K562 (cell line): ENCODE results near the gene CPLX3. TPM values are rescaled to one million over a fixed set of nuclear protein-coding genes. Genes with fewer than 3 reads are reported as not detected.

Source experiments
- BACH1 ChIP-seq: fragments of 200-800 bp; sonication (Bioruptor generic); IDR thresholded peaks from 2 replicates; pipeline ENCODE4 v1.6.1; 2016; ENCODE audit warnings: missing genetic modification characterization, missing compliant biosample characterization
- CXXC5 ChIP-seq: fragments of 250-450 bp; sonication (Bioruptor Pico); IDR thresholded peaks from 2 replicates; pipeline ENCODE4 v1.8.0; 2022; ENCODE audit warnings: inconsistent platforms, mild to moderate bottlenecking, moderate library complexity
- FOSL1 ChIP-seq: fragments of 200-800 bp; sonication (Bioruptor generic); conservative IDR thresholded peaks from 2 replicates; pipeline ENCODE4 v1.6.1; 2016; ENCODE audit warnings: missing genetic modification characterization, missing compliant biosample characterization
- HIVEP1 ChIP-seq: fragments of 250-450 bp; sonication (Bioruptor Pico); IDR thresholded peaks from 2 replicates; pipeline ENCODE4 v1.4.0; 2020; ENCODE audit warnings: mild to moderate bottlenecking
- HNRNPH1 ChIP-seq: fragments of 200-400 bp; formaldehyde crosslinking; optimal IDR thresholded peaks from 2 replicates; pipeline ENCODE3; 2017; ENCODE audit warnings: low read depth, mild to moderate bottlenecking, low read length, moderate library complexity
- IRF2 ChIP-seq: sonication (generic); formaldehyde crosslinking; IDR thresholded peaks from 2 replicates; pipeline ENCODE4 v1.8.1; 2022; ENCODE audit warnings: mild to moderate bottlenecking, missing genetic modification reagents
- KAT2B ChIP-seq: IDR thresholded peaks from one replicate; pipeline ENCODE4 v1.6.1; 2012; ENCODE audit warnings: low read depth, mild to moderate bottlenecking, control low read depth, inconsistent platforms, low read length, moderate library complexity
- SMAD1 ChIP-seq: fragments of 150-350 bp; IDR thresholded peaks from 2 replicates; pipeline ENCODE4 v1.6.1; 2014; ENCODE audit warnings: low read length, low read depth; ENCODE audit not compliant: partially characterized antibody
- YY1 ChIP-seq, 3 experiments: IDR thresholded peaks; 2 replicates each; pipeline ENCODE4 v1.6.1; 2011; ENCODE audit warnings: low read length in 2 of 3, mild to moderate bottlenecking in 2 of 3, moderate library complexity in 2 of 3, borderline replicate concordance in 1 of 3, control low read depth in 1 of 3, low read depth in 1 of 3; ENCODE audit not compliant: insufficient read depth in 3 of 3, insufficient replicate concordance in 2 of 3, control insufficient read depth in 1 of 3, insufficient read length in 1 of 3; ENCODE audit errors: extremely low read depth in 1 of 3
- ZC3H8 ChIP-seq: fragments of 450-650 bp; IDR thresholded peaks from 2 replicates; pipeline ENCODE4 v1.6.1; 2017
- ZNF75A ChIP-seq: fragments of 450-650 bp; formaldehyde crosslinking; IDR thresholded peaks from 2 replicates; pipeline ENCODE4 v1.4.0; 2020; ENCODE audit warnings: mild to moderate bottlenecking
- polyA plus RNA-seq, 8 experiments: library from polyadenylated mRNA; depleted of rRNA in 4 of 8; stranded (reverse) in 5 of 8; unstranded in 3 of 8; fragments of >200 nt; fragmentation: Nextera tagmentation in 2 of 8; fragmentation: Illumina TruSeq in 1 of 8; extraction: Ambion mirVana in 2 of 8; extraction: Trizol in 1 of 8; gene quantifications; 2 replicates each; pipeline versions ENCODE4 v1.2.1 to v1.2.3, GENCODE V29; 2011 to 2014; ENCODE audit warnings: inconsistent platforms in 1 of 8, missing spikeins in 1 of 8
- total RNA-seq, 7 experiments: library from RNA; depleted of rRNA in 6 of 7; stranded (reverse); fragments of >200 nt in 6 of 7; fragmentation: Illumina TruSeq in 2 of 7; extraction: Trizol in 2 of 7; gene quantifications; 2 replicates each; pipeline versions ENCODE4 v1.2.1 to v1.2.3, GENCODE V29; 2011 to 2021; ENCODE audit warnings: low replicate concordance in 1 of 7
- TF ChIP-seq, protein P1 (sequence below), 2 experiments: fragments of 450-650 bp in 1 of 2; sonication (generic) in 1 of 2; formaldehyde crosslinking in 1 of 2; IDR thresholded peaks; 2 replicates each; pipeline versions ENCODE4 v1.7.1 to v1.9.0; 2016 to 2022; ENCODE audit warnings: inconsistent platforms in 1 of 2, mild to moderate bottlenecking in 1 of 2, missing genetic modification reagents in 1 of 2
- TF ChIP-seq, protein P2 (sequence below): fragments of 250-450 bp; sonication (Bioruptor Pico); IDR thresholded peaks from 2 replicates; pipeline ENCODE4 v1.5.0; 2021
- TF ChIP-seq, protein P3 (sequence below): fragments of 250-450 bp; sonication (Bioruptor Pico); IDR thresholded peaks from 2 replicates; pipeline ENCODE4 v1.5.0; 2020; ENCODE audit warnings: mild to moderate bottlenecking, borderline replicate concordance

CPLX3 gene
- total and polyA plus RNA-seq, 9 of the 15 experiments (the other 6 are each of a cell fraction or from before 2014, with no cell fraction given), result not detected

DNA sequence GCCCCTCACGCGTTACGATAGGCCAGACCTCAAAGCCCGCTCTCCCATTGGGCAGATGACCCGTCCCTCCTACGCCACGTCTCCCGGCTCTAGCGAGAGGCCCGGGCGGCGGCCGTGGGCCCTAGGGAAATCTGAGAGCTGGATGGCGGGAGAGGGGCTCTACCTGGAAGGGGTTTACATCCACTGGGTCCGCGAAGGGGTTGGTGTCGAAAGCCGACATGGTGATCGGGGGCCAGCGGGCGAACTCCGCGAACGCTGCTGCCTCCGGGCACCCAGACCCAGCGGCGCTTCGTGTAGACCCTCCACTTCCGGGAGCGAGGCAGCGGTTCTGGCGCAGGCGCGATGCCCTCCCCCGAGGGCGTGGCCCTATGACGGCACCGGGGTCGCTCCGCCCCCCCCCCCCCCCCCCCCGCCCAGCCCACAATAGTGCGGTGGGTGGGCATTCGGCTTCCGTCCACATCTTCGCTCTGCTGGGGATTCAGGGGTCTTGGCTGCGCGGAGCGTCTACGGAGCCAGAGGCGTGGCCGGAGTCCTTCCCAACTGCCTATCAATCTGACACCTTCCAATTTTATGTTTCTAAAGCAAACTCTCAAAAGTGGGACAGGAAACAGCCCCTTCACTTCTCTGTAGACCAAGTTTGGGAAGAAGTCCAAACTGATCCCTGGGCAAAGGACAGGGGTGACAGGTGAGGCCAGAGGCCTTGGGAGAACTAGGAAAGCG lies 46.8 kb downstream of the CPLX3 start, which contains the start of gene SCAMP2 (continued):
- TF ChIP-seq CXXC5 (CRISPR knock-in tag) (peak; percentile 94), BACH1 (tag) (no peak), FOSL1 (tag) (no peak; the same call in none of the 2 replicates), KAT2B (no peak), ZNF75A (no peak), IRF2 (no peak), HIVEP1 (0 out of 2 replicates have a peak, but pooled peaks have one; percentile 20), HNRNPH1 (no peak), YY1 (IDR thresholded peaks at IDR 0.05; ENCODE audit: borderline replicate concordance in 1 of 3, control insufficient read depth in 1 of 3, extremely low read depth in 1 of 3, insufficient read depth in 3 of 3, insufficient read length in 1 of 3, insufficient replicate concordance in 2 of 3, low read depth in 1 of 3, low read length in 2 of 3) (peak in 1 of 3 experiments; percentile 22), SMAD1 (peak; percentile 62), ZC3H8 (no peak)
- TF ChIP-seq, protein P1, sequence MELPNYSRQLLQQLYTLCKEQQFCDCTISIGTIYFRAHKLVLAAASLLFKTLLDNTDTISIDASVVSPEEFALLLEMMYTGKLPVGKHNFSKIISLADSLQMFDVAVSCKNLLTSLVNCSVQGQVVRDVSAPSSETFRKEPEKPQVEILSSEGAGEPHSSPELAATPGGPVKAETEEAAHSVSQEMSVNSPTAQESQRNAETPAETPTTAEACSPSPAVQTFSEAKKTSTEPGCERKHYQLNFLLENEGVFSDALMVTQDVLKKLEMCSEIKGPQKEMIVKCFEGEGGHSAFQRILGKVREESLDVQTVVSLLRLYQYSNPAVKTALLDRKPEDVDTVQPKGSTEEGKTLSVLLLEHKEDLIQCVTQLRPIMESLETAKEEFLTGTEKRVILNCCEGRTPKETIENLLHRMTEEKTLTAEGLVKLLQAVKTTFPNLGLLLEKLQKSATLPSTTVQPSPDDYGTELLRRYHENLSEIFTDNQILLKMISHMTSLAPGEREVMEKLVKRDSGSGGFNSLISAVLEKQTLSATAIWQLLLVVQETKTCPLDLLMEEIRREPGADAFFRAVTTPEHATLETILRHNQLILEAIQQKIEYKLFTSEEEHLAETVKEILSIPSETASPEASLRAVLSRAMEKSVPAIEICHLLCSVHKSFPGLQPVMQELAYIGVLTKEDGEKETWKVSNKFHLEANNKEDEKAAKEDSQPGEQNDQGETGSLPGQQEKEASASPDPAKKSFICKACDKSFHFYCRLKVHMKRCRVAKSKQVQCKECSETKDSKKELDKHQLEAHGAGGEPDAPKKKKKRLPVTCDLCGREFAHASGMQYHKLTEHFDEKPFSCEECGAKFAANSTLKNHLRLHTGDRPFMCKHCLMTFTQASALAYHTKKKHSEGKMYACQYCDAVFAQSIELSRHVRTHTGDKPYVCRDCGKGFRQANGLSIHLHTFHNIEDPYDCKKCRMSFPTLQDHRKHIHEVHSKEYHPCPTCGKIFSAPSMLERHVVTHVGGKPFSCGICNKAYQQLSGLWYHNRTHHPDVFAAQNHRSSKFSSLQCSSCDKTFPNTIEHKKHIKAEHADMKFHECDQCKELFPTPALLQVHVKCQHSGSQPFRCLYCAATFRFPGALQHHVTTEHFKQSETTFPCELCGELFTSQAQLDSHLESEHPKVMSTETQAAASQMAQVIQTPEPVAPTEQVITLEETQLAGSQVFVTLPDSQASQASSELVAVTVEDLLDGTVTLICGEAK (IDR thresholded peaks at IDR 0.05), result 0 out of 2 replicates have a peak, but pooled peaks have one; percentile 51
- TF ChIP-seq, protein P1 (CRISPR knock-in tag; IDR thresholded peaks at IDR 0.05), result no peak
- TF ChIP-seq, protein P2, sequence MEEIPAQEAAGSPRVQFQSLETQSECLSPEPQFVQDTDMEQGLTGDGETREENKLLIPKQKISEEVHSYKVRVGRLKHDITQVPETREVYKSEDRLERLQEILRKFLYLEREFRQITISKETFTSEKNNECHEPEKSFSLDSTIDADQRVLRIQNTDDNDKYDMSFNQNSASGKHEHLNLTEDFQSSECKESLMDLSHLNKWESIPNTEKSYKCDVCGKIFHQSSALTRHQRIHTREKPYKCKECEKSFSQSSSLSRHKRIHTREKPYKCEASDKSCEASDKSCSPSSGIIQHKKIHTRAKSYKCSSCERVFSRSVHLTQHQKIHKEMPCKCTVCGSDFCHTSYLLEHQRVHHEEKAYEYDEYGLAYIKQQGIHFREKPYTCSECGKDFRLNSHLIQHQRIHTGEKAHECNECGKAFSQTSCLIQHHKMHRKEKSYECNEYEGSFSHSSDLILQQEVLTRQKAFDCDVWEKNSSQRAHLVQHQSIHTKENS, result no peak
- TF ChIP-seq, protein P3, sequence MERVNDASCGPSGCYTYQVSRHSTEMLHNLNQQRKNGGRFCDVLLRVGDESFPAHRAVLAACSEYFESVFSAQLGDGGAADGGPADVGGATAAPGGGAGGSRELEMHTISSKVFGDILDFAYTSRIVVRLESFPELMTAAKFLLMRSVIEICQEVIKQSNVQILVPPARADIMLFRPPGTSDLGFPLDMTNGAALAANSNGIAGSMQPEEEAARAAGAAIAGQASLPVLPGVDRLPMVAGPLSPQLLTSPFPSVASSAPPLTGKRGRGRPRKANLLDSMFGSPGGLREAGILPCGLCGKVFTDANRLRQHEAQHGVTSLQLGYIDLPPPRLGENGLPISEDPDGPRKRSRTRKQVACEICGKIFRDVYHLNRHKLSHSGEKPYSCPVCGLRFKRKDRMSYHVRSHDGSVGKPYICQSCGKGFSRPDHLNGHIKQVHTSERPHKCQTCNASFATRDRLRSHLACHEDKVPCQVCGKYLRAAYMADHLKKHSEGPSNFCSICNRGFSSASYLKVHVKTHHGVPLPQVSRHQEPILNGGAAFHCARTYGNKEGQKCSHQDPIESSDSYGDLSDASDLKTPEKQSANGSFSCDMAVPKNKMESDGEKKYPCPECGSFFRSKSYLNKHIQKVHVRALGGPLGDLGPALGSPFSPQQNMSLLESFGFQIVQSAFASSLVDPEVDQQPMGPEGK, result no peak
